ENCODE data around the gene PCIF1.
"Not testable (repeated sequence)": the region's sequence is repeated elsewhere in the genome, so short reads cannot be mapped to it uniquely, and the experiment has no call there.

The PCIF1 gene

GRCh38 chr20:45948261-45948733 lies 13.8 kb downstream of the PCIF1 start:
- no peak for DNase-seq

- no peak for DNase-seq
Observed at GRCh38 chr20:45948742-45949541, 14.5 kb downstream of the PCIF1 start.

- DNase-seq, result no peak
Observed at GRCh38 chr20:45949542-45950329, 15.3 kb downstream of the PCIF1 start.

- DNase-seq, result no peak
Observed at GRCh38 chr20:45950330-45950646, 15.8 kb downstream of the PCIF1 start.

GRCh38 chr20:45951925-45952834 lies 17.7 kb downstream of the PCIF1 start:
- DNase-seq, result no peak

- DNase-seq, result no peak
Observed at GRCh38 chr20:45952861-45953260, 18.4 kb downstream of the PCIF1 start.

GRCh38 chr20:45953672-45954071 lies 19.2 kb downstream of the PCIF1 start:
- no peak for DNase-seq

GRCh38 chr20:45956326-45956725 lies 21.8 kb downstream of the PCIF1 start:
- not testable (repeated sequence) for DNase-seq

GRCh38 chr20:45957021-45957941 lies 22.8 kb downstream of the PCIF1 start:
- no peak for DNase-seq

- DNase-seq, result no peak
Observed at GRCh38 chr20:45958593-45958992, 24.1 kb downstream of the PCIF1 start.

GRCh38 chr20:45959126-45959525 lies 24.6 kb downstream of the PCIF1 start:
- DNase-seq, result no peak

GRCh38 chr20:45959956-45960630 lies 25.6 kb downstream of the PCIF1 start:
- no peak for DNase-seq

- DNase-seq, result no peak
Observed at GRCh38 chr20:45962031-45962755, 27.7 kb downstream of the PCIF1 start.

GRCh38 chr20:45963059-45964005 lies 28.8 kb downstream of the PCIF1 start:
- DNase-seq, result no peak

- no peak for DNase-seq
Observed at GRCh38 chr20:45964006-45964400, 29.5 kb downstream of the PCIF1 start.

GRCh38 chr20:45965169-45966002 lies 30.9 kb downstream of the PCIF1 start:
- no peak for DNase-seq

- DNase-seq, result no peak
Observed at GRCh38 chr20:45967551-45968080, 33.1 kb downstream of the PCIF1 start.

GRCh38 chr20:45968081-45968671 lies 33.7 kb downstream of the PCIF1 start:
- no peak for DNase-seq

Data from activated CD8-positive, alpha-beta memory T cell treated with anti-CD3 and anti-CD28 coated beads, Interleukin-2, amount 50 U/mL, for 4 hours (primary cell).